ENCODE results near the gene PCCB. TPM values are rescaled to one million over a fixed set of nuclear protein-coding genes. Genes with fewer than 3 reads are reported as not detected.

The PCCB gene
- polyA plus RNA-seq, 10 donors = 25.1 to 34.1 (median 27.9) TPM

Other genes with a start within 250 kb of the PCCB start
- gene MSL2, start 54.0 kb upstream of the PCCB start, polyA plus RNA-seq (ENCODE audit: insufficient read length in 10 of 10) = 10 to 100 TPM; 22.8 to 30.3 (median 24.8) TPM